NT2/D1 (cell line): ENCODE results near the gene GPAT2.
"Not testable (repeated sequence)": the region's sequence is repeated elsewhere in the genome, so short reads cannot be mapped to it uniquely, and the experiment has no call there.

ENCODE experiments used
- SUZ12 ChIP-seq: IDR thresholded peaks from 2 replicates; pipeline ENCODE4 v1.6.1; 2011; ENCODE audit not compliant: insufficient read length, insufficient read depth; ENCODE audit errors: extremely low read depth
- YY1 ChIP-seq: IDR thresholded peaks from 2 replicates; pipeline ENCODE4 v1.6.1; 2011; ENCODE audit not compliant: insufficient read length, insufficient read depth
- ZNF274 ChIP-seq: IDR thresholded peaks from 2 replicates; pipeline ENCODE4 v1.6.1; 2011; ENCODE audit warnings: mild to moderate bottlenecking, low read depth, low read length

GRCh38 chr2:95992102-95992501, 42.6 kb downstream of the GPAT2 start:
- TF ChIP-seq YY1, SUZ12, ZNF274: not testable (repeated sequence)
